Fibroblast of lung (primary cell): ENCODE data around the gene PLEKHN1.

Source experiments
- CTCF ChIP-seq, 2 donors: IDR thresholded peaks in 1 of 2; conservative IDR thresholded peaks in 1 of 2; 1 replicate in 1 of 2; 2 replicates in 1 of 2; pipeline ENCODE4 v1.5.1; 2011 to 2012; ENCODE audit warnings: low read length in 2 of 2, control low read depth in 1 of 2, inconsistent platforms in 1 of 2, low read depth in 1 of 2, mild to moderate bottlenecking in 1 of 2
- EZH2 ChIP-seq: IDR thresholded peaks from 2 replicates; pipeline ENCODE4 v1.5.1; 2012; ENCODE audit warnings: low read length, control low read depth, mild to moderate bottlenecking; ENCODE audit errors: missing control alignments

GRCh38 chr1:1020415-1021009 lies 54.2 kb downstream of the PLEKHN1 start:
- TF ChIP-seq CTCF (conservative IDR thresholded peaks at IDR 0.05 in 1 of 2, IDR thresholded peaks at IDR 0.05 in 1 of 2; ENCODE audit: low read depth in 1 of 2, low read length in 2 of 2) (no peak), EZH2 (no peak)
